SK-N-SH (cell line): Measurements from ENCODE around the gene MAML3. TPM values are rescaled to one million over a fixed set of nuclear protein-coding genes. Genes with fewer than 3 reads are reported as not detected.

Experiments used
- CTCF ChIA-PET: fragments of 300-600, 350-600 bp; formaldehyde crosslinking; extraction: SDS; loops from one replicate; lab custom pipeline; 2021; lab: Yijun Ruan, JAX
- POLR2A ChIA-PET: fragments of 350-600 bp; sonication (Branson Sonifier 250); formaldehyde crosslinking; extraction: SDS; loops from one replicate; lab custom pipeline; 2020; ENCODE audit warnings: antibody characterized with exemption, inconsistent platforms; lab: Yijun Ruan, JAX
- DNase-seq: peaks from one replicate; pipeline ENCODE4 v3.0.0; 2012
- H2AFZ ChIP-seq: fragments of 200-600 bp; sonication (generic); 2 replicates; pipeline ENCODE4 v1.8.1; 2016; ENCODE audit warnings: antibody characterized with exemption, mild to moderate bottlenecking, low read depth
- H3F3A ChIP-seq: fragments of 200-600 bp; sonication (generic); replicated peaks from 2 replicates; pipeline ENCODE3; 2016; ENCODE audit warnings: antibody characterized with exemption, mild to moderate bottlenecking; ENCODE audit not compliant: insufficient read depth
- H3K27ac ChIP-seq, 2 experiments: fragments of 200-500 bp in 1 of 2; fragments of 200-600 bp in 1 of 2; sonication (Bioruptor generic) in 1 of 2; sonication (generic), shearing (Covaris generic) in 1 of 2; 2 replicates each; pipeline versions ENCODE4 v1.5.1 to v1.6.1; 2014 to 2016; ENCODE audit warnings: low read depth in 2 of 2, inconsistent platforms in 1 of 2, low read length in 1 of 2, mild to moderate bottlenecking in 1 of 2, mixed read lengths in 1 of 2
- H3K27me3 ChIP-seq: fragments of 200-600 bp; sonication (generic), shearing (Covaris generic); 2 replicates; pipeline ENCODE4 v1.6.1; 2016; ENCODE audit warnings: mixed run types; ENCODE audit not compliant: insufficient read depth
- H3K36me3 ChIP-seq, 2 experiments: fragments of 200-500 bp in 1 of 2; fragments of 200-600 bp in 1 of 2; sonication (Bioruptor generic) in 1 of 2; sonication (generic) in 1 of 2; replicated peaks in 1 of 2; 2 replicates each; pipeline versions ENCODE3 to v1.5.1; 2014 to 2016; ENCODE audit warnings: low read length in 1 of 2, mild to moderate bottlenecking in 1 of 2; ENCODE audit not compliant: insufficient read depth in 2 of 2, control insufficient read depth in 1 of 2
- H3K4me1 ChIP-seq, 2 experiments: fragments of 200-500 bp in 1 of 2; fragments of 200-600 bp in 1 of 2; sonication (Bioruptor generic) in 1 of 2; sonication (generic), shearing (Covaris generic) in 1 of 2; 2 replicates each; pipeline versions ENCODE4 v1.5.1 to v1.6.1; 2014 to 2016; ENCODE audit warnings: low read depth in 1 of 2, low read length in 1 of 2, mixed run types in 1 of 2; ENCODE audit not compliant: insufficient read depth in 2 of 2, control insufficient read depth in 1 of 2
- H3K4me2 ChIP-seq: fragments of 200-600 bp; sonication (generic), shearing (Covaris generic); 2 replicates; pipeline ENCODE4 v1.6.1; 2017; ENCODE audit warnings: mixed run types
- H3K4me3 ChIP-seq, 2 experiments: fragments of 200-500 bp in 1 of 2; fragments of 200-600 bp in 1 of 2; sonication (Bioruptor generic) in 1 of 2; sonication (generic), shearing (Covaris generic) in 1 of 2; 2 replicates each; pipeline versions ENCODE4 v1.5.1 to v1.8.1; 2014 to 2016; ENCODE audit warnings: low read depth in 2 of 2, inconsistent platforms in 1 of 2, low read length in 1 of 2, mild to moderate bottlenecking in 1 of 2, mixed read lengths in 1 of 2, moderate library complexity in 1 of 2
- H3K79me2 ChIP-seq: fragments of 200-600 bp; sonication (generic); 2 replicates; pipeline ENCODE4 v1.8.1; 2017; ENCODE audit warnings: mild to moderate bottlenecking; ENCODE audit not compliant: insufficient read depth
- H3K9ac ChIP-seq: fragments of 200-600 bp; sonication (generic); 2 replicates; pipeline ENCODE4 v1.6.1; 2017; ENCODE audit warnings: mixed run types
- H3K9me2 ChIP-seq: fragments of 200-600 bp; sonication (generic); 2 replicates; pipeline ENCODE4 v1.6.1; 2017; ENCODE audit warnings: mixed run types
- H3K9me3 ChIP-seq: fragments of 200-600 bp; sonication (generic); 2 replicates; pipeline ENCODE4 v1.6.1; 2017; ENCODE audit warnings: mixed run types, mild to moderate bottlenecking, moderate library complexity
- H4K20me1 ChIP-seq: fragments of 200-600 bp; sonication (generic); 2 replicates; pipeline ENCODE4 v1.6.1; 2017; ENCODE audit warnings: mild to moderate bottlenecking, mixed run types; ENCODE audit not compliant: insufficient read depth
- EZH2phosphoT487 ChIP-seq: fragments of 200-600 bp; sonication (generic); IDR thresholded peaks from 2 replicates; pipeline ENCODE4 v1.6.1; 2017; ENCODE audit warnings: low read depth, mixed run types, mild to moderate bottlenecking, antibody characterized with exemption, moderate library complexity, borderline replicate concordance
- FOSL2 ChIP-seq: IDR thresholded peaks from 2 replicates; pipeline ENCODE4 v1.4.0; 2012; ENCODE audit warnings: low read depth, mild to moderate bottlenecking, moderate library complexity, borderline replicate concordance
- FOXJ3 ChIP-seq: sonication (generic); formaldehyde crosslinking; IDR thresholded peaks from 2 replicates; pipeline ENCODE4 v1.5.1; 2020; ENCODE audit warnings: mild to moderate bottlenecking, missing genetic modification reagents
- FOXM1 ChIP-seq: IDR thresholded peaks from 2 replicates; pipeline ENCODE4 v1.4.0; 2012; ENCODE audit warnings: low read depth, mild to moderate bottlenecking
- GABPA ChIP-seq: IDR thresholded peaks from 2 replicates; pipeline ENCODE4 v1.4.0; 2012; ENCODE audit warnings: low read depth, mild to moderate bottlenecking
- GATA2 ChIP-seq: sonication (generic); formaldehyde crosslinking; IDR thresholded peaks from 2 replicates; pipeline ENCODE4 v1.5.0; 2020; ENCODE audit warnings: mild to moderate bottlenecking, missing genetic modification reagents
- JUND ChIP-seq: IDR thresholded peaks from 2 replicates; pipeline ENCODE4 v1.4.0; 2012
- MAX ChIP-seq: IDR thresholded peaks from 2 replicates; pipeline ENCODE4 v1.4.0; 2012; ENCODE audit warnings: low read depth
- MEF2A ChIP-seq: IDR thresholded peaks from 2 replicates; pipeline ENCODE4 v1.4.0; 2012; ENCODE audit warnings: low read depth, borderline replicate concordance
- NFIC ChIP-seq: IDR thresholded peaks from 2 replicates; pipeline ENCODE4 v1.4.0; 2012; ENCODE audit warnings: borderline replicate concordance
- NRF1 ChIP-seq: IDR thresholded peaks from 2 replicates; pipeline ENCODE4 v1.6.1; 2012; ENCODE audit warnings: low read depth, mild to moderate bottlenecking, low read length
- RAD21 ChIP-seq: IDR thresholded peaks from 2 replicates; pipeline ENCODE4 v1.6.1; 2012; ENCODE audit warnings: mild to moderate bottlenecking, low read length
- RCOR1 ChIP-seq: fragments of 150-350 bp; IDR thresholded peaks from 2 replicates; pipeline ENCODE4 v1.6.1; 2017; ENCODE audit warnings: antibody characterized with exemption, low read length
- REST ChIP-seq: IDR thresholded peaks from 2 replicates; pipeline ENCODE4 v1.6.1; 2012; ENCODE audit warnings: mild to moderate bottlenecking, low read depth, low read length, moderate library complexity
- RFX5 ChIP-seq: IDR thresholded peaks from 2 replicates; pipeline ENCODE4 v1.6.1; 2012; ENCODE audit warnings: mild to moderate bottlenecking, improper control_type of control experiment, low read length
- RXRA ChIP-seq: IDR thresholded peaks from 2 replicates; pipeline ENCODE4 v1.4.0; 2012; ENCODE audit warnings: low read depth, mild to moderate bottlenecking, borderline replicate concordance
- SIN3A ChIP-seq: IDR thresholded peaks from 2 replicates; pipeline ENCODE4 v1.6.1; 2012; ENCODE audit warnings: low read depth, mild to moderate bottlenecking, low read length, moderate library complexity, borderline replicate concordance
- SMC3 ChIP-seq: IDR thresholded peaks from 2 replicates; pipeline ENCODE4 v1.6.1; 2012; ENCODE audit warnings: low read depth, low read length, improper control_type of control experiment
- TAF1 ChIP-seq: IDR thresholded peaks from 2 replicates; pipeline ENCODE4 v1.6.1; 2012; ENCODE audit warnings: low read depth, mild to moderate bottlenecking, low read length, moderate library complexity, borderline replicate concordance
- USF1 ChIP-seq: IDR thresholded peaks from 2 replicates; pipeline ENCODE4 v1.4.0; 2012; ENCODE audit warnings: low read depth, borderline replicate concordance
- USF2 ChIP-seq: fragments of 150-350 bp; IDR thresholded peaks from 2 replicates; pipeline ENCODE4 v1.6.1; 2017; ENCODE audit warnings: antibody characterized with exemption, low read length, low read depth, borderline replicate concordance
- YY1 ChIP-seq: IDR thresholded peaks from 2 replicates; pipeline ENCODE4 v1.4.0; 2012; ENCODE audit warnings: low read depth, mild to moderate bottlenecking
- WGBS: methylation state at CpG from one replicate; pipeline ENCODE4 v1.1.6; 2017; ENCODE audit warnings: low lambda C conversion rate; 5-methylcytosine and 5-hydroxymethylcytosine counted together
- polyA plus RNA-seq, 3 experiments: library from polyadenylated mRNA; depleted of rRNA; stranded (reverse); fragments of >200 nt; gene quantifications; 2 replicates each; pipeline ENCODE4 v1.2.3, GENCODE V29; 2012

Gene MAML3
- polyA plus RNA-seq, 1 of the 3 experiments (the other 2 are of a cell fraction), result 5.3 TPM

GRCh38 chr4:139760567-139760966, 393.4 kb downstream of the MAML3 start:
- TF ChIP-seq MEF2A (no peak), NFIC (no peak), SIN3A (no peak), RCOR1 (no peak), YY1 (no peak), GABPA (no peak), REST (no peak), USF2 (no peak), FOXJ3 (CRISPR knock-in tag) (no peak), TAF1 (no peak)
- DNase-seq, result no peak
- Histone ChIP-seq H3K36me3 (no peaks in the 10 kb centered on the region), H3K4me2 (no peak overlapping the region), H3K4me3 (no peak overlapping the region), H3K79me2 (no peaks in the 10 kb centered on the region), H3F3A (peaks cover 3% of the 10 kb centered on the region), H3K27me3 (no peaks in the 10 kb centered on the region), H2AFZ (no peak overlapping the region), H3K9ac (no peak overlapping the region), H3K27ac (peak overlapping the region in 1 of 2 experiments; percentile 24; a peak in 2 of 4 replicates), H3K9me3 (no peaks in the 10 kb centered on the region), H3K9me2 (no peaks in the 10 kb centered on the region), H3K4me1 (peaks cover 18 to 63% of the 10 kb centered on the region in 2 experiments; a peak in 3 of 4 replicates), H4K20me1 (no peaks in the 10 kb centered on the region)
- WGBS, result 83% methylated on average over 4 of the region's 4 CpGs
- ChIA-PET CTCF (interaction anchor here (0.7 to 2.3 kb wide), 8 partner anchors 9 to 276 kb away, joined by 3 to 19 read pairs (median 3); no protein-coding TSS in a partner anchor), POLR2A (no interaction called here)

GRCh38 chr4:139759097-139759496, 394.9 kb downstream of the MAML3 start:
- no peak for DNase-seq
- Histone ChIP-seq H3K4me2 (no peak overlapping the region), H3K27ac (peak overlapping the region in 1 of 2 experiments; percentile 82; a peak in 2 of 4 replicates), H3K4me3 (no peak overlapping the region), H3K9ac (no peak overlapping the region), H3K36me3 (no peaks in the 10 kb centered on the region), H3K79me2 (no peaks in the 10 kb centered on the region), H3K4me1 (peaks cover 15 to 54% of the 10 kb centered on the region in 2 experiments; a peak in 3 of 4 replicates), H3K9me2 (no peaks in the 10 kb centered on the region), H2AFZ (no peak overlapping the region), H3F3A (no peaks in the 10 kb centered on the region), H3K27me3 (no peaks in the 10 kb centered on the region), H4K20me1 (no peaks in the 10 kb centered on the region), H3K9me3 (no peaks in the 10 kb centered on the region)
- ChIA-PET CTCF (interaction anchor here (1.3 kb wide), 1 partner anchor 83 kb away, joined by 3 read pairs; no protein-coding TSS in a partner anchor), POLR2A (no interaction called here)
- WGBS, result 94% methylated on average over 4 of the region's 4 CpGs
- no peak for TF ChIP-seq USF2
- no peak for TF ChIP-seq RXRA
- TF ChIP-seq RFX5, result no peak
- no peak for TF ChIP-seq NFIC
- TF ChIP-seq EZH2phosphoT487, result no peak
- TF ChIP-seq FOSL2, result no peak
- TF ChIP-seq MAX, result no peak
- TF ChIP-seq JUND, result no peak
- TF ChIP-seq USF1, result no peak
- TF ChIP-seq SMC3, result no peak
- TF ChIP-seq RAD21, result no peak
- no peak for TF ChIP-seq FOXM1
- no peak for TF ChIP-seq SIN3A
- TF ChIP-seq NRF1, result no peak
- no peak for TF ChIP-seq TAF1
- no peak for TF ChIP-seq GATA2 (CRISPR knock-in tag)
